GM23338 (cell line): Measurements from ENCODE around the gene BTBD9.

ENCODE experiments used
- CREB1 ChIP-seq: fragments of 250-450 bp; sonication (Bioruptor Pico); IDR thresholded peaks from 2 replicates; pipeline ENCODE4 v1.5.0; 2020; ENCODE audit warnings: low read depth, mild to moderate bottlenecking, moderate library complexity
- ETS1 ChIP-seq: IDR thresholded peaks from 2 replicates; pipeline ENCODE4 v1.6.1; 2016; ENCODE audit warnings: antibody characterized with exemption
- EZH2 ChIP-seq: fragments of 200-600 bp; sonication (generic); IDR thresholded peaks from one replicate; pipeline ENCODE4 v1.8.0; 2017; ENCODE audit warnings: antibody characterized with exemption, mild to moderate bottlenecking, low read depth; ENCODE audit not compliant: unreplicated experiment
- EZH2phosphoT487 ChIP-seq: fragments of 200-600 bp; sonication (generic); IDR thresholded peaks from one replicate; pipeline ENCODE4 v1.8.1; 2018; ENCODE audit warnings: antibody characterized with exemption; ENCODE audit not compliant: unreplicated experiment
- JUNB ChIP-seq: IDR thresholded peaks from one replicate; pipeline ENCODE4 v1.6.1; 2016; ENCODE audit warnings: antibody characterized with exemption; ENCODE audit not compliant: unreplicated experiment
- NANOG ChIP-seq: IDR thresholded peaks from 2 replicates; pipeline ENCODE4 v1.6.1; 2016; ENCODE audit warnings: antibody characterized with exemption, borderline replicate concordance
- POLR2AphosphoS5 ChIP-seq: IDR thresholded peaks from 2 replicates; pipeline ENCODE4 v1.6.1; 2016; ENCODE audit warnings: antibody characterized with exemption, low read depth
- REST ChIP-seq: IDR thresholded peaks from one replicate; pipeline ENCODE4 v1.6.1; 2018; ENCODE audit warnings: antibody characterized with exemption; ENCODE audit not compliant: unreplicated experiment
- STAT1 ChIP-seq: IDR thresholded peaks from one replicate; pipeline ENCODE4 v1.6.1; 2016; ENCODE audit warnings: antibody characterized with exemption; ENCODE audit not compliant: unreplicated experiment
- ZNF114 ChIP-seq: fragments of 250-450 bp; sonication (Bioruptor Pico); IDR thresholded peaks from 2 replicates; pipeline ENCODE4 v1.5.0; 2020; ENCODE audit warnings: mild to moderate bottlenecking, moderate library complexity
- TF ChIP-seq, protein P1 (sequence below), 2 experiments: fragments of 200-600 bp in 1 of 2; sonication (generic) in 1 of 2; conservative IDR thresholded peaks; 2 replicates each; pipeline versions ENCODE4 v1.5.1 to v1.6.1; 2016 to 2017; ENCODE audit warnings: antibody characterized with exemption in 2 of 2, low read depth in 2 of 2, mild to moderate bottlenecking in 2 of 2, moderate library complexity in 1 of 2

GRCh38 chr6:38353310-38354036 lies 286.3 kb downstream of the BTBD9 start:
- TF ChIP-seq, protein P1, sequence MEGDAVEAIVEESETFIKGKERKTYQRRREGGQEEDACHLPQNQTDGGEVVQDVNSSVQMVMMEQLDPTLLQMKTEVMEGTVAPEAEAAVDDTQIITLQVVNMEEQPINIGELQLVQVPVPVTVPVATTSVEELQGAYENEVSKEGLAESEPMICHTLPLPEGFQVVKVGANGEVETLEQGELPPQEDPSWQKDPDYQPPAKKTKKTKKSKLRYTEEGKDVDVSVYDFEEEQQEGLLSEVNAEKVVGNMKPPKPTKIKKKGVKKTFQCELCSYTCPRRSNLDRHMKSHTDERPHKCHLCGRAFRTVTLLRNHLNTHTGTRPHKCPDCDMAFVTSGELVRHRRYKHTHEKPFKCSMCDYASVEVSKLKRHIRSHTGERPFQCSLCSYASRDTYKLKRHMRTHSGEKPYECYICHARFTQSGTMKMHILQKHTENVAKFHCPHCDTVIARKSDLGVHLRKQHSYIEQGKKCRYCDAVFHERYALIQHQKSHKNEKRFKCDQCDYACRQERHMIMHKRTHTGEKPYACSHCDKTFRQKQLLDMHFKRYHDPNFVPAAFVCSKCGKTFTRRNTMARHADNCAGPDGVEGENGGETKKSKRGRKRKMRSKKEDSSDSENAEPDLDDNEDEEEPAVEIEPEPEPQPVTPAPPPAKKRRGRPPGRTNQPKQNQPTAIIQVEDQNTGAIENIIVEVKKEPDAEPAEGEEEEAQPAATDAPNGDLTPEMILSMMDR (conservative IDR thresholded peaks at IDR 0.05; ENCODE audit: low read depth in 2 of 2), result no peak
- no peak for TF ChIP-seq POLR2AphosphoS5
- no peak for TF ChIP-seq ETS1
- no peak for TF ChIP-seq EZH2
- TF ChIP-seq EZH2phosphoT487, result no peak
- no peak for TF ChIP-seq REST
- no peak for TF ChIP-seq CREB1 (CRISPR knock-in tag)
- TF ChIP-seq NANOG, result no peak
- no peak for TF ChIP-seq JUNB
- TF ChIP-seq ZNF114 (CRISPR knock-in tag), result no peak
- TF ChIP-seq STAT1, result no peak
